SK-N-MC (cell line): Measurements from ENCODE around the gene IRGC.

Source experiments
- EZH2 ChIP-seq: fragments of 200-600 bp; sonication (generic); IDR thresholded peaks from one replicate; pipeline ENCODE4 v1.6.1; 2017; ENCODE audit warnings: antibody characterized with exemption
- POLR2AphosphoS5 ChIP-seq: IDR thresholded peaks from 2 replicates; pipeline ENCODE4 v1.6.1; 2012; ENCODE audit warnings: mild to moderate bottlenecking, low read depth, low read length, borderline replicate concordance

DNA sequence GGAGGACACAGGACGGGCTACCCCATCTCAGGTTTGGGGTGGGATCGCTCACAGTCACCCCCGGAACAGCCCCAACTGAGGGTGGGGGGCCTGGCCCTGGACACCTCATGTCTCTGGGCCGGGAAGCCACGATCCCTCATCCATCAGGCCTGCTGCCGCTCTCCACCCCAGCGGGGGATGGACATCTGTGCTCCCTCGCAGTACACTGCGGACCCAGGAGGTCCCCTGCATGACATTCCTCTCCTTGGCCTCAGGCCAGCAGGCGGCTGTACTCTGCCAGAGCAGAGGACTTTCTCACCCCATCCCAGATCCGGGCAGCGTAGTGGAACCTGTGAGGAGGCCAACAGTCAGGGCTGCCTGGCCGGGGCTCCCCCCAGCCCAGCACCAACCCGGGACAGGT is 15.5 kb downstream of the IRGC start:
- no peak for TF ChIP-seq EZH2
- no peak for TF ChIP-seq POLR2AphosphoS5
